Activated effector memory CD4-positive, alpha-beta T cell treated with anti-CD3 and anti-CD28 coated beads, Interleukin-2, amount 50 U/mL, for 16 hours (primary cell): ENCODE data around the gene UBE2F.
"Not testable (repeated sequence)": the region's sequence is repeated elsewhere in the genome, so short reads cannot be mapped to it uniquely, and the experiment has no call there.

Experiments used
- DNase-seq: peaks from one replicate; pipeline ENCODE4 v3.0.0-alpha.2; 2020

UBE2F gene

DNA sequence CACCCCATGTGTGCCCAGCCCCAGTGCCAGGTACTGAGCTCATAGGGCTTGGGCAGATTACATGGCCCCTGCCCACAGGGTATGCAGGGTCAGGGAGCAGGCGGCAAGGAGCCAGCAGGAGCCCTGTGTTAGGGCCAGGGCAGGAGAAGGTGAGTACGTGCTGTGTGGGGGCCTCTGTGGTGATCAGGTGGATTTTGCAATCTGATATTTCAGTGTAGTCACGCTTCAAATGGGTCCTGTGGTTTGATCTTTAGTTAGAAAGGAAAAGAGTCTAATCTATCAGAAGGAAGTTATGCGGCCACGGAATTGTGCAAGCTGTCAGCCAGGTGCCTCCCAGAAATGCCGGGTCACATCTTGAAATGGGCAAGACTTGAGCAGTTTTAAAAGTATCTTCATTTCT, 13.9 kb downstream of the UBE2F start:
- DNase-seq: no peak

DNA sequence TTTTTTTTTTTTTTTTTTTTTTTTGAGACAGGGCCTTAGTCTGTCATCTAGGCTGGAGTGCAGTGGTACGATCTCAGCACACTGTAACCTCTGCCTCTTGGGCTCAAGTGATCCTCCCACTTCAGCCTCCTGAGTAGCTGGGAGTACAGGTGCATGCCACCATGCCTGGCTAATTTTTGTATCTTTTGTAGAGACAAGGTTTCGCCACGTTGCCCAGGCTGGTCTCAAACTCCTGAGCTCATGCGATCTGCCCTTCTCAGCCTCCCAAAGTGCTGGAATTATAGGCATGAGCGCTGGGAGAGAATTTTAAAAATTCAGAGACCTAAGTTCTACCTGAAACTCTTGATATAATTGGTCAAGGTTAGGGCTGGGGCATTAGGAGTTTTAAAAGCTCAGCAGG, 14.8 kb downstream of the UBE2F start:
- DNase-seq: not testable (repeated sequence)

DNA sequence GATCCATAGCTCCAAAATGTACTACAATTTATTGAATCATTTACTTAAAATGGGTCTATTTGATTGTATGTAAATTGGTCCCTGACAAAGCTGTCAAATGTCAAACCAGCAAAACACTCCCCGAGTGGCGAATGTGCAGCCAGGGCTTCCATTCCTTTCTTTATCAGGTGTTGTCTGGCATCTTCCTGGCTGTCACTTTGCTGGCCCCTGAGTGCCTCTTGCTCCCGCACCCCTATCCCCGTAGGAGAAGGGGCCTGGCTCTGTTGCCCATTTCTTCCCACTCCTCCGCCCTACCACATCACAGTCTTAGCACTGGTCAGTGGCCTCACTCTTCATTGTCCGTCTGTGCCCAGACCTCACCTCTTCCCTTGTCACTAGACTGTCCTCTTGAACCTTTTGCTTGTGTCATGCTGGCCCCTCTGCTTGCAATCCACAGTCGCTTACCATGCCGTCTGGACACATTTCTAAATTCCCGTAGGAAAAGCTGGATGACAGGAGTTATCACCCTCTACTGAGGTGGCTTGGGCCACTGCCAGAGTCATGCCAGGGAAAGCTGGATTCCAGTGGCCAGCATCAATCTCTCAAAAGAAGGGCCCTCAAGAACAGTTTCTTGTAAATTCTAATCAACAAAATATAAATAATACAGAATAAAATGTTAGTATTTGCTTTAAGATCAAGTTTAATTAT, 15.4 kb downstream of the UBE2F start:
- DNase-seq: no peak

DNA sequence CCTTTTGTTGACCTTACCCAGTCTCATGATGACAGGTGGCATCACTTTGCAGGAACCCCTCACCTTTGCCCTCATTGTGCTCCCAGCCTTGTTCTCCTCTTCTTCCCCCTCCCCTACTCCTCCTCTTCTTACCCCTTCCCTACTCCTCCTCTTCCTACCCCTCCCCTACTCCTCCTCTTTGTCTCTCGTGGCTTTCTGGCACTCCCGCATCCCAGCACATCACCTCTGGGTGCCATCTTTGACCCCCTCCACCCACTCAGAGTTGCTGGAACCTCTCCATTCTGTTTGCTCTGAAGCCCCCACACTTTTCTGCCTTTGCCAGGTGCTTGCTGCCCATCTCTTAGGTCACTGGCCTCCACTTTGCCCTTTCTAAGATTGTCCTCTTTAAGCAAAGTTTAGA, 17.1 kb downstream of the UBE2F start:
- no peak for DNase-seq

DNA sequence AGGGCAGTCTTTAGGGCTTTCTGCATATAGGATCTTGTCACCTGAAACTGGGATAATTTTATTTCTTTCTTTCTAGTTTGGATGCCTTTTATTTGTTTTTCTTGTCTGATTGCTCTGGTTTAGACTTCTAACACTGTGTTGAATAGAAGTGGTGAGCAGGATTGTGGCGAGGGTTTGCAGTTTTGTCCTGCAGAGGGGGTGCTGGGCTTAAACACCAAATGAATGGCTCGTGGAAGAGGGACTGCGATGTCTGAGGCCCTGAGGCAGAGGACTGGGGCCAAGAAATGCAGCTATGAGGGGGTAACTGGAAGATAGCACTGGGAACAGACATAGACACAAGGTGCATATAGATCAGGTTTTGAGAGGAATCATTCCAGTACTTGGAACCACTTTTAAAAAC, 20.5 kb downstream of the UBE2F start:
- DNase-seq: no peak

DNA sequence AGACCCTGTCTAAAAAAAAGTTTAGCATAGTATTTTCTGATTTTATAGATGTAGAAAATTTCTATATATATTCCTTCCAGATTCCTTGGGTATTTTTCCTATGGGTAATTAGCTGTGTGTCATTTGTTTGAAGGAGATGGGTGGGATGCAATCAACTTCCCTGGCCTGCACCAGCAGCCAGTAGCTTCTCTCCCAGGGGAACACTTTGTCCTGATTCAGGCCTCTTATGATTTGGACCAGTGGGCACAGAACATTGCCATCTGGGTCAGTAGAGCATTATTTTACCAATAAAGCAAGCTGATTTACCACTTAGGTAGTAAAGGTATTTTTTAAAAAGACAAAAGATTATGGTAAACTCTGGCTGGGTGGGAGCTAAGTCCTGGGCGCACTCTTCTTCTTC, 26.9 kb downstream of the UBE2F start:
- DNase-seq: no peak

DNA sequence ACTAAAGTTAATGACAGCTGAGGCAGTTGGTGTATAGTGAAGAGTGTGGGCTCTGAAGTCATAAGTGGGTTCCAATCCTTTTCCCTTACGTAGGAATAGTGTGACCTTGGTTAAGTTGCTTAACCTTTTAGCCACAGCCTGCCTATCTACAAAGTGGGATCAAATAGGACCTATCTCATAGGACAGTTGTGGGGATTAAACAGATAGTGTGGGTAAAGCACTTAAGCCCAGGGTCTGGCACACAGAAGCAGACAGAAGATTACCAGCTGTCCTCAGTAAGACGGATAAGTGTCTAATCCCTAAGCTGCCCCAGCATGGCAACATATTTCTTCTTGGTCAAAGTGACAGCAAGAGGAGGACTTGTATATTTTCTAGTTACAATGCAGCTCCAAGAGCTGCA, 28.2 kb downstream of the UBE2F start:
- no peak for DNase-seq

DNA sequence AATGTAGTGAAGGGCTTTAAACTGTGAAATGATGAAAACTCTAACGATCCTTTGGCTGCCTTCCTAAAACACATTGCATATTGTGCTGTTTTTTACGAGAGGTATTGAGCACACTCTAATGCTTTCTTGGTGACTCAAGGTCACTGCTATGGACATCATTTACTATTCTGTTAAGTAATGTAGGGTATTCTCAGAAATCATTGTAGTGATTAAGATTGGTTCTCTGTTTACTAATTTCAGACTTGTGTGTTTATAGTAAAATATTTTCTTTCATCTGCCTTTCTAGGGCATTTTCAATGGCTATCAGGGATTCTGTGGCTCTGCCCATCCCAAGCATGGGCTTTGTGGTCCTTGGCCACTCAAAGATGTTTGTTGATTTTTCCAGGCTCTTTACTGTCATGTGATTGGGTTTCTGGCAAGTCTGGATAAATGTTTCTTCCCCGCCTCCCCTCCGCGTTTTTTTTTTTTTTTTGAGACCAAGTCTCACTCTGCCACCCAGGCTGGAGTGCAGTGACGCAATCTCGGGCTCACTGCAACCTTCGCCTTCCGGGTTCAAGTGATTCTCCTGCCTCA, 29.3 kb downstream of the UBE2F start:
- DNase-seq: no peak

DNA sequence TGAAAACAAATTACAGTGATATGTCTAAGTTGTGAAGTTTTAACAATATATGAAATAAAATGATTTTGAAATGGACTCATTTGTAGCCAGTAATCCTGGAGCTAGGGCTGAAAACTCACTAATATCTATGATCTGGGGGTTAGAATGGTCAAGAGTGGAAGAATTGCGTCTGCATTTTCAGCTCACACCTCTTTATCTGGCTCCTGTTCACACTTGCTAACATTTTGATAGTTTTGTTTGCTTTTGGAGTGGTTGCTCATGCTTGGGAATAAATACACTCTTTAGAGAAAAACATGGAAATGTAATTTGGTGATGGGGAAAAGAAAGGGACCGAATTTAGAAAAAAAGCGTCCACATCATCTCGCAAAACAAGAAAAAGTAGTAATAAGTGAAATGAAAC, 30.7 kb downstream of the UBE2F start:
- DNase-seq: no peak

DNA sequence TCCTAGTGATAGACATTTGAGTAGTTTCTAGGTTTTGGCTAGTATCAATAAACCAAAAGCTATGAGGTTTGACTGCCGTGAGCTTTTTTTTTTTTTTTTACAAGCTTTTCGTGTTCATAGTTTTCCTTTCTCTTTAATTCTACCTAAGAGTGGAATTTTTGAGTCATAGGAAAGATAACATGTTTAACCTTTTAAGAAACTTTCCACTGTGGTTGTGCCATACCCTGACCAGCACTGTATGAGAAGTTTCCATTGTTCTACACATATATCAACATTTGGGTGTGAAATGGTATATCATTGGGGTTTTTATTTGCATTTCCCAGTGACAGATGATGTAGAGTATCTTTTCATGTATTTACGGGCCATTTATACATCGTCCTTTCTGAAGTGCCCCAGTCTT, 31.7 kb downstream of the UBE2F start:
- no peak for DNase-seq

DNA sequence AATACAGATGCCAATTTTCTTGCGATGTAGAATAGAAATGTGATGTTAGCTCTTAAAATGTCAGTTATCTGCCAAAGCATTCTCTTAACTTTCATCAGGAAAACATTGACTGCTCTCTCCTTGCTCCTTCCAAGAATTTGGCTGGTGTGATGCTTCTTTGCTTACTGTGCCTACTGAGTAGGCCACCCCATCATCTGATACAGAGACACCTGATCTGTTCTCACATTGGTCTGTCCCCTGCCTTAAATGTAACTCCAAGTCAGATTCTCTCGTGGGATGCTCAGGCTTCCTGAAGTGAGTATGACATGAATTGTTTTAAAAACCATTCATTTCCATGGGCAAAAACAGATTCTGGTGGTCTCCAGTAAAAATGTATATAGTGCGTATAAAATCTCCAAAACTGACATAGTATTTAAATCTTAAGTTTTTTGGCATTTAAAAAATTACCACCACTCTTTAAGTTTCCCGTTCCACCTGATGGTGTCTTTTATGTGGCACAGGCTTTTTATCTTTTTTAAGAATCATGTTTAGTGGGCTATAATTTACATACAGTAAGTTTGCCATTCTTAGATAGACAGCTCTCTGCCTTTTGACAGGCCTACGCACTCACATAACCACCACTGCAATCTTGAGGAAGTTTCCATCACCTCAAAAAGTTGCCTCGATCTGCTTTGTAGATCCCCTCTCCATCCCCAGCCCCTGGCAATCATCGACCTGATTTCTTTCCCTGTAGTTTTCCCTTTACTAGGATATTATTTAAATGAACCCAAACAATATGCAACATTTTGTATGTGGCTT, 36.6 kb downstream of the UBE2F start:
- no peak for DNase-seq

DNA sequence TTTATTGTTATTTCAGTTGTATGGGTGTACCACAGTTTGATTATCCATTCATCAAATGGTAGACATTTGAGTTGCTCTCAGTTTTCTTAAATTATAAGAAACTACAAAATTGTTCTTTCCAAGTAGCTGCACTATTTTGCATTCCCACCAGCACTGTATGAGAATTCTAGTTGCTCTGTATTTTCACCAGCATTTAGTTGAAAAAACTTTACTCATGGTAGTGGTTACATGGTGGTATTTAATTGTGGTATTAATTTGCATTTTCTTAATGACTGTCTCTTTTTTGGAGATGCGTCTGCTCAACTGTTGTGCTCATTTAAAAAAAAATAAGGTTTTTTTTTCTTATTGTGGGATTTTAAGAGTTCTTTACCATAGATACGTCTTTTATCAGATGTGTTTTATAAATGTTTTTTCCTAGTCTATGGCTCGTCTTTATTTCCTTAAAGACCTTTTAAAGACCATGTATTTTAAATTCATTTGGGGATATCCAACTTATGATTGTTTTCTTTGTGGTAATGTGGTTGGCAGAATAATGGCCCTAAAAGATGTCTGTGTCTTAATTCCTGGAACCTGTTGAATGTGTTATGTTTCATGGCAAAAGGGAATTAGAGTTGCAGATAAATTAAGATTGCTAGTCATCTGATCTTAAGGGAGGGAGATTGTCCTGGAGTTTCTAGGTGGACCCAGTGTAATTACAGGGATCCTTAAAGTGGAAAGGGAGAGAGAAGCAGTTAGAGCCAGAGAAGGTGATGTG, 37.4 kb downstream of the UBE2F start:
- DNase-seq: no peak

DNA sequence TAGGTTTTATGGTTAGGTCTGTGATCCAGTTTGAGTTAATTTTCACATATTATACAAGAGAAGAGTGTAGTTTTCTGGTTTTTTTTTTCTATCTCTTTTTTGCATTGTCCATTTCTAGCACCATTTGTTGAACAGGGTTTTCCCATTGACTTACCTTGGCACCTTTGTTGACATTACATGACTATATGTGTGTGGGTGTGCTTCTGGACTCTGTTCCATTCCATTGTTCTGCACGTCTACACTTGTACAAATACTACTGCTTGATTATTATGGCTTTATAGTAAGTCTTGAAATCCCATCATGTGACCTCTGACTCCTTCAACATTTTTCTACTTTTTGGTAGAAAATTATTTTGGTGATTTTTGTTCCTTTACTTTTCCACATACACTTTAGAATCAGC, 38.7 kb downstream of the UBE2F start:
- no peak for DNase-seq

DNA sequence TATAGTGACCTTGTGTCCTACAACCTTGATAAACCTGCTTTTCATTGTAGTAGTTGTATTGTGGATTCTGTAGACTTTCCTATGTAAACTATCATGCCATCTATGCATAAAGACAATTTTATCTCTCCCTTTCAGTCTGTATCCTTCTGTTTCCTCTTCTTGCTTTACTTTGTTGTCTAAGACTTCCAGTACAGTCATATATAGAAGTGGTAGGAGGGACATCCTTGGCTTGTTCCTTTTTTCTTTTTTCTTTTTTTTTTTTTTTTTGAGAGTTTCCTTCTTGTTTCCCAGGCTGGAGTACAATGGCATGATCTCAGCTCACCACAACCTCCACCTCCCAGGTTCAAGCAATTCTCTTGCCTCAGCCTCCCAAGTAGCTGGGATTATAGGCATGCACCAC, 39.7 kb downstream of the UBE2F start:
- DNase-seq: no peak

DNA sequence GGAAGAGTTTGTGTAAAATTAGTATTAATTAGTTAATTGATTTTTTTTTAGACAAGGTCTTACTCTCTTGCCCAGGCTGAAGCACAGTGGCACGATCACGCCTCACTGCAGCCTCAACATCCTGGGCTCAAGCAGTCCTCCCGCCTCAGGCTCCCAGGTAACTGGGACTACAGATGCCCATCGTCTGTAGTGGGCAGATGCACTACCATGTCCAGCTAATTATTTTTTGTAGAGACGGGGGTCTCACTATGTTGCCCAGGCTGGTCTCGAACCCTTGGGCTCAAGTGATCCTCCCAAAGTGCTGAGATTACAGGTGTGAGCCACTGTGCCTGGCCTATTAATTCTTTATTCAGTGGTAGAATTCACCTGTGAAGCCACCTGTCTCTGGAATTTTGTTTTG, 41.1 kb downstream of the UBE2F start:
- DNase-seq: no peak

DNA sequence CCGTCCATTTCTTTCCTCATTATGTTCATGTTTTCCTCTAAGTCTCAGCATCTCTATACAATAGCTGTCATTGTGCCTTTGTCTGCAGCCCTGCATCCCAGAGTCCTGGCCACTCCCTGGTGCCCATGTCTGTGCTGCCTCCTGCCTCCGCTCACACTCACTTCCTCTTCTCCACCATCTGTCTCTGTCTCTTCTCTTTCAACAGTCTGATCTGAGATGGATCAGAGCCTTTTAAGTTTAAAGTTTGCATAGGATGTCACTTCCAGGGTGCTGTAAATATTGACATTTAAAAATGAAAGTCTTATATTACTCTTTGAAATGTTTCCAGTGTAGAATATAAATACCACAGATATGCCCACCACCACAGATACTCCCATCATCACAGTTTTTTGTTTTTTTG, 42.7 kb downstream of the UBE2F start:
- no peak for DNase-seq

DNA sequence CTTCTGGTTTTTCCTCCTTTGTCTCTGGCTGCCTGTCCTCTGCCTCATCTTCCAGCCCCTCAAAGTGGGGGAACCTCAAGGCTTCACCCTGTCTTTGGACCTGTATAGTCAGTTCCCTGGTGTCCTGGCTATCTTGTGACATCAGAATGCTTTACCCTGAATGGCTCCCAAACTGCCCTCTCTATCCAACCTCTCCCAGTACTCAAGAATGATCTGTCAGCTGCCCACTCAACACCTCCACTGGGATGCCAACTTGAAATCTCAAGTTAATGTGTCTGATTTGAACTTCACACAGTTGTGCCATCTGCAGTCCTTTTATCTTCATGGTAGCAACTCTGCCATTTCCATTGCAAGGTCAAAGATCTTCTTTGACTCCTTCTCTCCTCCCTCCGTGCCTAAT, 43.8 kb downstream of the UBE2F start:
- DNase-seq: no peak

DNA sequence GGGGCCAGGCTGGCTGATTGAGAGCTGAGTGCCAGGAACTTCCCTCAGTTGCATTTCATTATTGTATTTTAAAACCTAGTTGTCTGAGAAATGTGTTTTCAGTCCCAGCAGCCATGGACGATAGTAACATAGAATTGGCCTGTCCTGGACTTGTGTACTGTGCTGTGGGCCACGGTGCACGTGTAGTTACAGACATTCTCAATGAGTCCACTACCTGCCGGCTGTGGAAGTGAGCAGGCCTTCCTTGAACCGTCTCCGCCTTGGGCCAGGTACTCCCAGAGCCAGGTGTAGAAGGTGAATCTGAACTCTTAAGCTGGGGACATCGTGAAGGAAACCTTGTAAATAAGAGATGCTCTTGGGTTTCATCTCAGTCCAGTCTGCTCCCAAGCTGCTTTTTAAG, 47.0 kb downstream of the UBE2F start:
- DNase-seq: no peak

DNA sequence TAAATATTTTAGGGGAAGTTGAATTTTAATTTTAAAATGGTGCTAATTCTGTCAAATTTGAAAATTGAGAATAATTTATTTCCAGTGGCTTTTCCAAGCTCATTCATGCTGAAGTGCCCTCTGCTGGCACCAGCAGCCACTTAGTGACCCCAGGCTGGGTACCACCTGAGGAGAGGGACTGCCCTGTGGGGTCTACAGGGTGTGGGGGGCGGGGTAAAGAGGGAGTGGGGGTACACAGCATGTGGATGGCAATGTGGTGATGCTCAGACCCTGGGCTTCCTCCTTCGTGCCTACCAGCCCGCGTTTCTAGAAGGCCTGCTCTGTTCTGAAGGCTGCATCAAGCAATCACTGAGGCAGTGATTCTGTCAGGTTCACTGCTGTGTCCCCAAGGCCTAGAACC, 48.9 kb downstream of the UBE2F start:
- DNase-seq: no peak

DNA sequence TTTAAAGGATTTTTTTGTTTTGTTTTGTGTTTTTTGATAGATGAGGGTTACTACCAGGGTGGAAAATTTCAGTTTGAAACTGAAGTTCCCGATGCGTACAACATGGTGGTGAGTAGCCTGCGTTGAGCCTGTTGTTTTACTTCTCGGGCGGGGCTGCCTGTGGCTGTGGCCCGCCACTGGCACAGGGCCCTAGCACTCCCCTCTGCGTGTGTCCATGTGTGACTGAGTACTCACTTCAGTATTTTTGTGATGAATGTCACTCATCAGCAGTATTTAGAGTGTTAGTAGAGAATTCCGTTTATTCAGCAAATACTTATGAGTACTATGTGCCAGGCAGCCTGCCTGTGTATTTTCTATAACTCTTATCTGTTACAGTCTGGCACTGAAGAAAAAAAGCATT, 49.7 kb downstream of the UBE2F start:
- DNase-seq: no peak

DNA sequence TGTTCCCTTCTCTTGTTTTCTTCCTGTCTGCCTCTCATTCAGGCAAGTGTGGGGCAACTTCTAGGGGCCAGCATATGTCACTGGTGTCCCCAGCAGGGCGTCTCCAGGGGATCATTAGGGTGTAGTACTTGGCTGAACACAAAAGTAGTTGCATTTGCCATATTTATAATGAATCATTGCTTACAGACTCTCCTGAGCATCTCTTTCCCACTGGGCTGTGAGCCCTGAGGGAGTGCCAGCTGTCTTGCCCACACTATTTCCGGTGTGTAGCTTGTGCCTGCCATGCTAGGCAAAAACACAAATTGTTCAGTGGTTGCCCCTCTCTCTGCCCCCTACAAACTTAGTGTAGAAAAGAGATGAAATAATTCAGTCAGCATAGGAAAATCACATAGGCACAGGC, 53.1 kb downstream of the UBE2F start:
- no peak for DNase-seq

DNA sequence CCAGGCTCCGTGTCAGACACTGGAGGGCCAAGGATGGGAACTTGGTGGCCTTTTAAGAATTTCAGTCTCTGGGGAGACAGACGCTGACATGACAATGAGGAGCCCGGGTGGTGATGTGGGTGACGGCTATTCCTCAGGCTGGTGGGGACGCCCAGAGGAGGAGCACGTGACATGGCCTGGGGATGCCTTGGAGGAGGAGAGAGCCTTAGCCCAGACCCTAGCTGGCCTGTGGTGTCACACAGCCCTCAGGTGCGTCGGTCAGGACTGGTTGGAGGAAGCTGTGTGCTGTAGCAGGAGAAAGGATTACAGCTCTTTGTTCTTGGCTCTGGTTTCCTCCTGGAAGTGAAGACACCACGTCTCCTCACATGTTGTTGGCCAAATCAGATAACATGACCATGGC, 54.0 kb downstream of the UBE2F start:
- no peak for DNase-seq

DNA sequence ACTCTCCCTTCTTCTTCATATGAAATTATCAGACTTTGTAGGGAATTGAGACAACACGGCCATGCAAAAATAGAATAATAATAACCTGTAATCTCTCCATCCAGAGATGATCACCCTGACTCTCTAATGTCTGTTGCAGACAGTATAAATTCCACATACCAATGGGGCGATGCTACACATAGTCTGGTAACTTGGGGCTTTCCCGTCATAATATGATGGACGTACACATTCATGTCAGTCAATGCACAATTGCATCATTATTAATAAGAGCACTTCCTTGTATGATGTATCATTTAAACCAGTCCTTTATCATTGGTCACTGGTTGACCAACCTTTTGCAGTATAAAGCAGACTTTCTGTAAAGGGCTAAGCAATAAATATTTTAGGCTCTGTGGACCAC, 54.5 kb downstream of the UBE2F start:
- no peak for DNase-seq
